Heart right ventricle (tissue), 16 donors: ENCODE measurements around the gene TMEM121B. TPM values are rescaled to one million over a fixed set of nuclear protein-coding genes. Genes with fewer than 3 reads are reported as not detected.

Experiments
- ATAC-seq, 8 donors: fragments of 200-7000 bp; cut with Tn5 transposase; one replicate each; pipeline ENCODE4 v1.9.1; 2020; ENCODE audit warnings: mild to moderate bottlenecking in 8 of 8, moderate library complexity in 8 of 8, moderate number of reproducible peaks in 1 of 8
- DNase-seq, 2 donors: peaks; one replicate each; pipeline ENCODE4 v3.0.0-alpha.2; 2020
- H3K27ac ChIP-seq, 10 donors: fragments of 200-600 bp; sonication (generic) in 2 of 10; one replicate each; pipeline versions ENCODE4 v1.5.0 to v1.8.0; 2020 to 2022; ENCODE audit warnings: mild to moderate bottlenecking in 3 of 10
- H3K27me3 ChIP-seq, 7 donors: fragments of 200-600 bp; one replicate each; pipeline ENCODE4 v1.8.0; 2021 to 2022; ENCODE audit warnings: mild to moderate bottlenecking in 2 of 7
- H3K36me3 ChIP-seq, 9 donors: fragments of 200-600 bp; sonication (generic) in 1 of 9; one replicate each; pipeline versions ENCODE4 v1.5.0 to v1.8.0; 2020 to 2022; ENCODE audit warnings: mild to moderate bottlenecking in 2 of 9
- H3K4me1 ChIP-seq, 9 donors: fragments of 200-600 bp; sonication (generic) in 1 of 9; one replicate each; pipeline versions ENCODE4 v1.5.0 to v1.8.0; 2020 to 2022; ENCODE audit warnings: mild to moderate bottlenecking in 4 of 9
- H3K4me3 ChIP-seq, 10 donors: fragments of 200-600 bp; sonication (generic) in 2 of 10; one replicate each; pipeline versions ENCODE4 v1.5.0 to v1.8.0; 2020 to 2022; ENCODE audit warnings: mild to moderate bottlenecking in 7 of 10, moderate library complexity in 2 of 10
- H3K9me3 ChIP-seq, 11 donors: fragments of 200-600 bp in 10 of 11; sonication (generic) in 2 of 11; one replicate each; pipeline versions ENCODE4 v1.5.0 to v1.8.0; 2013 to 2022; ENCODE audit warnings: mild to moderate bottlenecking in 2 of 11, control low read depth in 1 of 11, moderate library complexity in 1 of 11
- WGBS, 2 donors: extraction: QIAGEN DNeasy Blood & Tissue Kit; methylation state at CpG; one replicate each; pipeline ENCODE4 v1.1.7; 2013; ENCODE audit warnings: inconsistent platforms in 1 of 2; 5-methylcytosine and 5-hydroxymethylcytosine counted together
- intact Hi-C, 10 donors: fragments of 100-400 bp; cut with DNase I; formaldehyde crosslinking; loops; one replicate each; pipeline versions ENCODE4 v1.11.1 to v1.14.2; 2022
- polyA plus RNA-seq, 2 donors: library from polyadenylated mRNA; stranded (reverse); fragments of 200-250 nt; gene quantifications; one replicate each; pipeline ENCODE4 v1.2.3, GENCODE V29; 2013
- total RNA-seq, 10 donors: library from RNA; stranded (reverse); fragmentation: NEBNext Ultra II Directional in 3 of 10; extraction: Animal tissue kit (Norgen Biotek cat#: 25700) in 3 of 10; gene quantifications; one replicate each; pipeline versions ENCODE4 v1.2.1 to v1.2.4, GENCODE V29; 2021 to 2023
- TF ChIP-seq, protein P1 (sequence below), 9 donors: fragments of 200-600 bp; sonication (generic) in 2 of 9; IDR thresholded peaks; one replicate each; pipeline versions ENCODE4 v1.5.0 to v1.8.0; 2021 to 2022; ENCODE audit warnings: antibody characterized with exemption in 9 of 9, mild to moderate bottlenecking in 5 of 9, moderate library complexity in 1 of 9
- donor health status: Arrhythmogenic right ventricular cardiomyopathy.
- donor health status: ischemic (EF 13 %, LVEDD 7.1; RV severe dilation, severe dysfunction).
- donor health status: healthy with polysubstance abuse.
- donor health status: DM: no; HTN: yes; CAD: no.
- donor health status: DM: no; HTN: no; CAD: no.
- donor health status: ischemic (EF 25% LVEDD 6.9; RV normal size, moderate dysfunction).
- donor health status: ischemic (EF 25% LVEDD 5.7; RV mildly dilated, moderate dysfunction).
- donor health status: healthy.
- donor health status: DM: yes; HTN: yes; CAD: no.
- donor health status: Ischemic cardiomyopathy.
- donor health status: ischemic (EF 35%, LVEDD 5.7; RV mildly dilated, moderate dysfunction).
- donor health status: nonischemic (EF 11% LVEDD 7.7; RV severe dilation, severe dysfunction).
- donor health status: DM: yes; HTN: yes; CAD: no.
- donor health status: PGD.
- donor health status: ischemic (EF 29% LVEDD 5.4; RV normal size, mild dysfunction).
- donor health status: nonischemic (EF 23%, LVEDD 6.1; RV moderate dilation, normal function).

The TMEM121B gene
- total and polyA plus RNA-seq, 12 donors: 0.41 to 3.3 (median 1.9) TPM

- Histone ChIP-seq H3K27ac (peak overlapping the region in 1 of 10 donors; percentile 86), H3K9me3 (no peaks in the 10 kb centered on the region), H3K36me3 (peaks cover 0 to 93% (median 42%) of the 10 kb centered on the region in 9 donors), H3K4me1 (peaks cover 0 to 69% (median 0%) of the 10 kb centered on the region in 9 donors), H3K4me3 (no peak overlapping the region), H3K27me3 (no peaks in the 10 kb centered on the region)
- 76 to 81% methylated on average over 22 of the region's 22 CpGs for WGBS, 2 donors
- TF ChIP-seq, protein P1, sequence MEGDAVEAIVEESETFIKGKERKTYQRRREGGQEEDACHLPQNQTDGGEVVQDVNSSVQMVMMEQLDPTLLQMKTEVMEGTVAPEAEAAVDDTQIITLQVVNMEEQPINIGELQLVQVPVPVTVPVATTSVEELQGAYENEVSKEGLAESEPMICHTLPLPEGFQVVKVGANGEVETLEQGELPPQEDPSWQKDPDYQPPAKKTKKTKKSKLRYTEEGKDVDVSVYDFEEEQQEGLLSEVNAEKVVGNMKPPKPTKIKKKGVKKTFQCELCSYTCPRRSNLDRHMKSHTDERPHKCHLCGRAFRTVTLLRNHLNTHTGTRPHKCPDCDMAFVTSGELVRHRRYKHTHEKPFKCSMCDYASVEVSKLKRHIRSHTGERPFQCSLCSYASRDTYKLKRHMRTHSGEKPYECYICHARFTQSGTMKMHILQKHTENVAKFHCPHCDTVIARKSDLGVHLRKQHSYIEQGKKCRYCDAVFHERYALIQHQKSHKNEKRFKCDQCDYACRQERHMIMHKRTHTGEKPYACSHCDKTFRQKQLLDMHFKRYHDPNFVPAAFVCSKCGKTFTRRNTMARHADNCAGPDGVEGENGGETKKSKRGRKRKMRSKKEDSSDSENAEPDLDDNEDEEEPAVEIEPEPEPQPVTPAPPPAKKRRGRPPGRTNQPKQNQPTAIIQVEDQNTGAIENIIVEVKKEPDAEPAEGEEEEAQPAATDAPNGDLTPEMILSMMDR (IDR thresholded peaks at IDR 0.05): no peak
- no peak for DNase-seq
- intact Hi-C loops: no loop called here
- no peak for ATAC-seq
Observed at GRCh38 chr22:17105143-17106129, 15.7 kb downstream of the TMEM121B start.

- Histone ChIP-seq H3K27ac (peak overlapping the region in 1 of 10 donors; percentile 86), H3K27me3 (no peaks in the 10 kb centered on the region), H3K9me3 (no peaks in the 10 kb centered on the region), H3K4me1 (peaks cover 0 to 70% (median 0%) of the 10 kb centered on the region in 9 donors), H3K36me3 (peaks cover 0 to 93% (median 39%) of the 10 kb centered on the region in 9 donors), H3K4me3 (no peak overlapping the region)
- WGBS, 2 donors: 89% methylated on average over 14 of the region's 14 CpGs
- DNase-seq: no peak
- no peak for ATAC-seq
- TF ChIP-seq, protein P1 (IDR thresholded peaks at IDR 0.05): no peak
- intact Hi-C loops: no loop called here
Observed at GRCh38 chr22:17104336-17104935, 16.7 kb downstream of the TMEM121B start.

DNA sequence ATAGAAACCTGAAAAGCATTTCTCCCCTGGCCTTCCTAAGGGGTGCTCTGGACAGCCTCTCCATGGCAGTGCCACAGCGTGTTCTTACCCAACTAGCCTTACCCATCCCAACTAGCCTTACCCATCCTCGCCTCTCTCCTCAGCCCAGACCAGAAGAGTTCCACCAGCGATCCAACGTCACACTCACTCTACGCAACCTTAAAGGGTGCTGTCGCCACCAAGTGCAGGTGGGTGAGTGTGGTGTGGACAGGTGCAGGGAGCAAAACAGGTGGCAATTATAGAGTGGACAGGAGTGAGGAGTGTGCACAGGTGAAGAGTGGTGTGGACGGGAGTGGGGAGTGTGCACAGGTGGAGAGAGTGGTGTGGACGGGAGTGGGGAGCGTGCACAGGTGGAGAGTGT, 17.8 kb downstream of the TMEM121B start:
- Histone ChIP-seq H3K27ac (no peak overlapping the region), H3K27me3 (no peaks in the 10 kb centered on the region), H3K4me3 (no peak overlapping the region), H3K9me3 (no peaks in the 10 kb centered on the region), H3K4me1 (peaks cover 0 to 78% (median 0%) of the 10 kb centered on the region in 9 donors), H3K36me3 (peaks cover 0 to 93% (median 28%) of the 10 kb centered on the region in 9 donors)
- ATAC-seq: no peak
- 95% methylated on average over 9 of the region's 9 CpGs for WGBS, 2 donors
- intact Hi-C loops: no loop called here
- no peak for DNase-seq
- TF ChIP-seq, protein P1 (IDR thresholded peaks at IDR 0.05): no peak

DNA sequence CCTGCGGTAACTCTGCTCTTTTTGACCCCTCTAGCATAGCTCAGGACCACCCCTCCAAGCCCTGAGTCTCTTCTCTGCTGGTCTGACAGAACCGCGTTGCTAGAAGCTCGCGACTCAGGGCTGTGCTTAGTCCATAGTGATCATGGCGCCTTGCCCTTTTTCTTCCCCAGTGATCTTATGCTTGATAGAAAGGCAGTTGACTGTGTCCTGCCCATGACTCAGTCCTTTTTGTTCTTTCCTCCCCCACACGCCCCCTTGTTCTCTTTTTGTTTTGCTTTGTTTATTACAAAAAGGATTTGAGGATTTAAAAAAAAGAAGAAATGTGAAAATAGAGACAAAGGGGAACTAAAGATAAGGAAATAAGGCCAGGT, 18.9 kb downstream of the TMEM121B start:
- no peaks in the 10 kb centered on the region for H3K9me3 ChIP-seq
- no peak for DNase-seq
- no peak overlapping the region for H3K4me3 ChIP-seq
- peaks cover 0 to 78% (median 0%) of the 10 kb centered on the region in 9 donors for H3K4me1 ChIP-seq
- H3K36me3 ChIP-seq: peaks cover 0 to 93% (median 23%) of the 10 kb centered on the region in 9 donors
- TF ChIP-seq, protein P1 (IDR thresholded peaks at IDR 0.05): no peak
- ATAC-seq: no peak
- no peaks in the 10 kb centered on the region for H3K27me3 ChIP-seq
- WGBS, 2 donors: 91 to 95% methylated on average over 7 of the region's 7 CpGs
- intact Hi-C loops: no loop called here
- peak overlapping the region in 1 of 10 donors; percentile 32 for H3K27ac ChIP-seq
